Central memory CD8-positive, alpha-beta T cell (primary cell): Measurements from ENCODE around the gene WNT4.
"Not testable (repeated sequence)": the region's sequence is repeated elsewhere in the genome, so short reads cannot be mapped to it uniquely, and the experiment has no call there.

Experiments used
- ATAC-seq: fragments of 150-1000 bp; cut with Tn5 transposase; replicated peaks from 2 replicates; pipeline ENCODE4 v1.10.0; 2022; ENCODE audit warnings: mild to moderate bottlenecking, moderate FRiP score, moderate number of reproducible peaks; ENCODE audit not compliant: poor library complexity, severe bottlenecking; ENCODE audit errors: extremely low read depth
- DNase-seq, 2 donors: peaks; one replicate each; pipeline ENCODE4 v3.0.0; 2021; ENCODE audit warnings: low spot score in 2 of 2
- H3K27ac Mint-ChIP-seq: one replicate; pipeline ENCODE4 v1.8.0; 2022; ENCODE audit warnings: low read depth, mild to moderate bottlenecking, moderate library complexity, mixed read lengths
- H3K27me3 Mint-ChIP-seq: one replicate; pipeline ENCODE4 v1.8.0; 2022; ENCODE audit warnings: mixed read lengths
- H3K36me3 Mint-ChIP-seq: one replicate; pipeline ENCODE4 v1.8.0; 2022; ENCODE audit warnings: mild to moderate bottlenecking, moderate library complexity, mixed read lengths; ENCODE audit not compliant: insufficient read depth
- H3K4me1 Mint-ChIP-seq: one replicate; pipeline ENCODE4 v1.8.0; 2022; ENCODE audit warnings: mixed read lengths
- H3K4me3 Mint-ChIP-seq: one replicate; pipeline ENCODE4 v1.8.0; 2022; ENCODE audit warnings: mild to moderate bottlenecking, moderate library complexity, mixed read lengths
- H3K9me3 Mint-ChIP-seq: one replicate; pipeline ENCODE4 v1.8.0; 2022; ENCODE audit warnings: mixed read lengths

WNT4 gene

DNA sequence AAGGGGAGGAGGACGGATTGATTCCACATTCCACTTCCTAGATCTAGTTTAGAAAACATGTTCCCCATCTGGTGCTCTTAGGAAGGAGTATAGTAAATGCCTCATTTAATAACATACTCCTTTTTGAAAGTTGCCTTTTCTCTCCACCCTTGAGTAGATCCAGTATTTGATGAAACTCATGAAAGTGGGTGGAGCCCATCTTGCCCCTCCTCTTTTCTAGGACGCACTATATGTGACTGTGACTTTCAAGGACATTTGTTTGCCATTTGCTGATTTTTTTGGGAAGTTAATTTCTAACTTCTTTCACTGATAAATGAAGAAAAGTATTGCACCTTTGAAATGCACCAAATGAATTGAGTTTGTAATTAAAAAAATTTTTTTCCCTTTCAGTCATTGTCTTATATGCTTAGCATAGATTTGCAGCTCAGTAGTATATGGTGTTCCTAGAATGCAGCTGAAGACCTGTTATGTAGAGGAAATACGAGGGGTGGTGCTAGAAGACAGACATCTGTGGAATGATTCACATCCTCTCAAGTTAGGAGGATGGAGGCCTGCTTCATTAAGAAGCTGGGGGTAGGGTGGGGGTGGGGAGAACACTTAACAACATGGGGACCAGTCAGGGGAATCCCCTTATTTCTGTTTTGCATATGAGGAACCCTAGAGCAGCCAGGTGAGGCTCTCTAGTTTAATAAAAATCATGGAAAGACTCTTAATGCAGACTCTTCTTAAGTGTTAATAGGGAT lies 50.7 kb downstream of the WNT4 start:
- not testable (repeated sequence) for H3K9me3 Mint-ChIP-seq, DNase-seq, H3K27ac Mint-ChIP-seq, H3K27me3 Mint-ChIP-seq
- ATAC-seq: peak; percentile 75
- Mint-ChIP-seq H3K4me3 (peak overlapping the region; percentile 14), H3K36me3 (peaks cover 85% of the 10 kb centered on the region), H3K4me1 (peaks cover 68% of the 10 kb centered on the region)

DNA sequence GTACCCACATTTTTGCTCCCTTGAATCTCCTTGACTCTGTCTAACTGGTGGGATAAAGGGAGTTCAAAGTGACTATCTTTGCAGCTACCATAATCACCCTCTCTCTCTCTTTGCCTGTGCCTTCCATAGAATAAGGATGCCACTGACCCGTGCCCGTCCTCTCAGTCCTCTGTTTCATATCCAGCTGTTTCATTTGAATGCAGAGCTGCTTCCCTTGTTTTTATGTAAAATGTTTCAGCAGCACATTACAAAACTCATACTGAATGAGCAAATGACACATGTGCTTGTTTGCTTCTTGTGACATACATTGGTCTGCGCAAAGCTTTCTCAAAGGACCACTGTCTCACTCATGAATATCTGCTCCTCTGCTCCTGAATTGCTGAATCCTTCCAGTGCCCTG lies 52.0 kb downstream of the WNT4 start:
- Mint-ChIP-seq H3K4me3 (peak overlapping the region; percentile 68), H3K27me3 (no peaks in the 10 kb centered on the region), H3K36me3 (peaks cover 86% of the 10 kb centered on the region), H3K27ac (peak overlapping the region; percentile 82), H3K4me1 (peaks cover 78% of the 10 kb centered on the region), H3K9me3 (no peaks in the 10 kb centered on the region)
- DNase-seq (no peak), ATAC-seq (no peak)

DNA sequence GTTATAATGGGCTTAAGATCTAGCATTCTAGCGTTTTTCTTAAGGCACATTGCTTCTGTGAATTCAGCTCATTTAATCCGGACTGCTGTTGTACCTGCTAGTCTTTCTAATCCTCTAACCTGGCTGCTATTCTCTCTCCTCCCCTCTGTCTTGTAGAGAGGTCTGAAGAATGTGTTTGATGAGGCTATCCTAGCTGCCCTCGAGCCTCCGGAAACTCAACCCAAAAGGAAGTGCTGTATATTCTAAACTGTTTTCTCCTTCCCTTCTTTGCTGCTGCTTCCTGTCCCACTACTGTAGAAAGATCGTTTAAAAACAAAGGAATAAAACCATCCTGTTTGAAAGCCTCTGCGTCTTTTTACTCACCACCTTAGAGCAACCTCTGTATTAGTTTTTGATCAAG lies 53.1 kb downstream of the WNT4 start:
- peak overlapping the region; percentile 82 for H3K27ac Mint-ChIP-seq
- H3K4me3 Mint-ChIP-seq: peak overlapping the region; percentile 68
- DNase-seq: no peak
- H3K9me3 Mint-ChIP-seq: no peaks in the 10 kb centered on the region
- H3K36me3 Mint-ChIP-seq: peaks cover 84% of the 10 kb centered on the region
- peaks cover 84% of the 10 kb centered on the region for H3K4me1 Mint-ChIP-seq
- H3K27me3 Mint-ChIP-seq: no peaks in the 10 kb centered on the region
- ATAC-seq: no peak

DNA sequence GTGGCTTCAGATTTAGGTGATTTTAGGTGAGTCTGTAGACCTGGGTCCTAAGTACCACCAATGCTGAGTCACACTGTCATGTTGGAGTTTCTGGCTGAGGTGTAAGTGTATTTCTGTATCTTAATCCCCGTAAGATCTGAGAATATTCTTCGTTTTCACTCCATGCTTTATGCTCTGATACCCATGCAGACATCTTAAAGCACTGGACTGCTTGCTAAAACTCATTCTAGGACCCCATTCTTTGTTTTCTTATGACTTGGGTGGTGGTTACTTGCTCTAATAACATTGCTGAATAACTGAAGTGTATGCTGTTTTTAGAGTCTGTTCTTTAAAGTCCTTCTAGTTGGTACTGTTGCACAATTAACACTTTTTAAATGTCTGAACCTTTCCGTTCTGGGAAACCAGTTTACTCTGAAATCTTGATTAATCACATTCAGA lies 53.7 kb downstream of the WNT4 start:
- H3K27me3 Mint-ChIP-seq: no peaks in the 10 kb centered on the region
- H3K4me3 Mint-ChIP-seq: peak overlapping the region; percentile 68
- H3K9me3 Mint-ChIP-seq: no peaks in the 10 kb centered on the region
- H3K36me3 Mint-ChIP-seq: peaks cover 84% of the 10 kb centered on the region
- H3K27ac Mint-ChIP-seq: peak overlapping the region; percentile 87
- DNase-seq (no peak), ATAC-seq (peak; percentile 14)
- peaks cover 86% of the 10 kb centered on the region for H3K4me1 Mint-ChIP-seq

DNA sequence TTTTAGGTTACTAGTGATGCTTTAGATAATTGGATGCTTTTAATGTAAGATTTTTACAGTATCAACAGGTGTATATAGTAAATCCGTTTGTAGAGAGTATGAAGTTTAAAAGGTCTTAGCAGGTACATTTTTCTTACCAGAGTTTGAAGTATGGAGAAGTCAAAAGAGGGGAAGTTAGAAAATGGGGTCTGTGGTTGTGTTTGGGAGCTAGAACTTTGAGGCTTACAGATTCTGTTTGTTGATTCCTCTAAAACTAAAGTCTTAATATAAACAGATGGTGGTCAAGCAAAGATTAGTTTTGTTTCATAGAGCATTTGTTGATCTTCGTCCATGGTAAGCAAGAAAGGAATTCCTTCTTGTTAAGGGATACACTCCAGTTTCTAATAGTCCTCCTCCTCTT lies 54.6 kb downstream of the WNT4 start:
- ATAC-seq: no peak
- no peaks in the 10 kb centered on the region for H3K9me3 Mint-ChIP-seq

DNA sequence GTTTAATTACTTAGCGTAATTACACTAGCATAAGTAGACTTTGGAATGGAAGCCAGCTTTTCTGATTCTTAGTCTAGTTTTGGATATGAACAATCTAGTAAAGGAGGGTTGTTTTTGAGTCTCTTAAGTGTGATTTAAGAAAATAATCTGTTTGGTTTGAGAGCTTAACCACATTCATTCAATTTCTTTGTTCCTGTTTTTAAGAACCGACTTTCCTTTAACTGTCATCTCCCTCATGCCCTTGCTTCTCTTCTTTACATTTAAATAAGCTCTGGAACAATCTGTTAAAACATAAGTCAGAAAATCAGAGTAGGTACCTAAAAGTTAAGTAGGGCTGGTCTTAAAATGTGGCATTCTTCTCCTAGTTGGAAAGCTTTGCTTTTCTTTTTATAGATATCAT lies 62.7 kb downstream of the WNT4 start:
- ATAC-seq: no peak
- Mint-ChIP-seq H3K27me3 (no peaks in the 10 kb centered on the region), H3K36me3 (peaks cover 77% of the 10 kb centered on the region), H3K4me1 (peaks cover 75% of the 10 kb centered on the region), H3K9me3 (no peaks in the 10 kb centered on the region), H3K27ac (peak overlapping the region; percentile 90), H3K4me3 (no peak overlapping the region)
- DNase-seq: no peak

More for the DNA sequence above, 54.6 kb downstream of the WNT4 start:
- no peak for DNase-seq
- Mint-ChIP-seq H3K36me3 (peaks cover 85% of the 10 kb centered on the region), H3K4me3 (peak overlapping the region; percentile 68), H3K27me3 (no peaks in the 10 kb centered on the region), H3K27ac (peak overlapping the region; percentile 87), H3K4me1 (peaks cover 90% of the 10 kb centered on the region)

DNA sequence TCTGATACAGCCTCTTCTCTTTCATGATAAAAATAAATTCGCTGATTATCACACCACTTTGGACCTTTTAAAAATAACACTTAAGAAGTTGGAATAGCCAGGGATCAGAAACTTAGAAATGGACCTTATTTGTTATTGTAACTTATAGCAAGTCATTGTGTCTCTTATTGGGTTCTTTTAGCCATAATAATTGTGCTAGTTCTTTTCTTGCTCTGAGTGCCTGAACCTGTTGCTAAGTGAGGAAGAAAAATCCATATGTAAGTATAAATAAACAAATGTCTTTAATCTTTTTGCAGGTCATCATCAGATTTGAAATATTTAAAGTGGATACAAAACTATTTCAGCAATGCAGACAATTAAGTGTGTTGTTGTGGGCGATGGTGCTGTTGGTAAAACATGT lies 64.8 kb downstream of the WNT4 start:
- peaks cover 73% of the 10 kb centered on the region for H3K4me1 Mint-ChIP-seq
- DNase-seq (no peak), ATAC-seq (no peak)
- H3K36me3 Mint-ChIP-seq: peaks cover 76% of the 10 kb centered on the region
- no peaks in the 10 kb centered on the region for H3K27me3 Mint-ChIP-seq
- H3K9me3 Mint-ChIP-seq: no peaks in the 10 kb centered on the region
- peak overlapping the region; percentile 40 for H3K4me3 Mint-ChIP-seq
- H3K27ac Mint-ChIP-seq: peak overlapping the region; percentile 90

DNA sequence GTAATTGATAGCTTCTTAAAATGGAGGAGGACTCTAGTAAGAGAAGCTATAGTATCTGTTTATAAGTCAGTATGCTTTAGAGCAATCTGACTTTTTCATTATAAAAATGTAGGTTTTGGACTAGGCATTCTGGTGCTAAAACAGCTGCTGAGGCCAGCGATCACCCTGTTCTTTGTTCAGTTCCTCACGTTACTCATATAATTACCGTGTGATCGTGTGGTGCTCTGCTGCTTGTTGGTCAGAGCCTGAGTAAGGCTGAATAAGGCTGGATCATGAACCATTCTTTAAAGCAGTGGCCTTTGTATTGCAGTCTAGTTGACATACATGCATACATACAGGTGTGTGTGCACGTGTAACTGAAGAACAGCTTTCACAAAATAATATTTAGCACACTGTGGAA lies 65.2 kb downstream of the WNT4 start:
- Mint-ChIP-seq H3K27ac (peak overlapping the region; percentile 90), H3K4me3 (peak overlapping the region; percentile 40), H3K9me3 (no peaks in the 10 kb centered on the region), H3K36me3 (peaks cover 78% of the 10 kb centered on the region), H3K27me3 (no peaks in the 10 kb centered on the region), H3K4me1 (peaks cover 73% of the 10 kb centered on the region)
- ATAC-seq (no peak), DNase-seq (no peak)

DNA sequence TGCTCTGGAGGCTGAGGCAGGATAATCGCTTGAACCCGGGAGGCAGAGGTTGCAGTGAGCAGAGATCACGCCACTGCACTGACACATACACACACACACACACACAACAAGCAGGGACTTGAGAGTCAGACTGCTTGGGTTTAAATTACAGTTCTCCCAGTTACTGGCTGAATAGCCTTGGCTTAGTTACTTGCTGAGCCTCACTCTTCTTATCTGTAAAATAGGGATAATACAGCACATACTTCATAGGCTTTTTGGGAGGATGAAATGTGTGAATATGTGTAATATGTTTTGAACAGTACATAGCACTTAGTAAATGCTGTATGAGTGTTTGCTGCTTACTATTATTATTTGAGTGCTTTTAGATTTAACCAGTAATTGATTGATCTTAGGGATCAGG lies 66.6 kb downstream of the WNT4 start:
- Mint-ChIP-seq H3K27me3 (no peaks in the 10 kb centered on the region), H3K36me3 (peaks cover 73% of the 10 kb centered on the region), H3K9me3 (no peaks in the 10 kb centered on the region), H3K4me3 (peak overlapping the region; percentile 63), H3K27ac (peak overlapping the region; percentile 90), H3K4me1 (peaks cover 72% of the 10 kb centered on the region)
- DNase-seq (no peak), ATAC-seq (no peak)

DNA sequence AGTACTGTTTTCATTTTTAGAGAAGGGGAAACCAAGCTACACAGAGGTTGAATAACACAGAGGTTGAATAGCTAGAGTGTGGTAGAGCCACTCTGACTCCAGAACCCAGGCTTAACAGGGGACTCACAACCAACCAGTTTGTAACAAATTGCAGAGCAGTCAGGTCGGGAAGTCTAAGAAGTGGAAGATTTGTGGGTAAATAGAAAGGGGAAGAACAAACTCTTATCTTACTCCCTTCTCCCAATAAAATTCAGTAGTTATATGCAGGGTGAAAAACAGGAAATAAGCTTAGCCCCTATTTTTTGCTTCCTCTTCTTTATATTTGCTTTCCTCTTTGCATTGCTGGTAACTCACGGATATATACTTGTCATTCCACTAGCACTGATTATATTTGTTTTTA lies 67.2 kb downstream of the WNT4 start:
- Mint-ChIP-seq H3K4me1 (peaks cover 69% of the 10 kb centered on the region), H3K36me3 (peaks cover 70% of the 10 kb centered on the region), H3K9me3 (no peaks in the 10 kb centered on the region), H3K27ac (peak overlapping the region; percentile 90), H3K4me3 (peak overlapping the region; percentile 63), H3K27me3 (no peaks in the 10 kb centered on the region)
- DNase-seq: no peak
- ATAC-seq: peak; percentile 31

DNA sequence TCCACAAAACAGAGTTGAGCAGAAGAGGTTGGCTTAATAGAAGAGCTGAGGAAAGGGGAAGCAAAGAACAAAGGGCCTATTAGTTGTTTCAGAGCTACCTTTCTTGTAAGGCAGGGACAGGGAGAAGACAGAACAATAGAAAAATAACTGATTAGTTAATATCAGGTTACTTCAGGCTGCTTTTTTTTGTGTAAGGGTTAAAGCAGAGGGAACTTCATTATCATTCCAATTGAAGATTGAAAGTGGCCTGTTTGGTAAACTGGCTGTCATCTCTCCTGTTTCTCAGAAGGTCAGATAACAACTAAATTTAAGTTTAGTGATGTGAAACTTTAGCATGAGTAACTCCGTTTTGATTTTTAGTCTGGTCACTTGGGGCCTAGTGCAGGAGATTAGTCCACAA lies 68.1 kb downstream of the WNT4 start:
- H3K36me3 Mint-ChIP-seq: peaks cover 69% of the 10 kb centered on the region
- ATAC-seq (no peak), DNase-seq (no peak)
- H3K4me1 Mint-ChIP-seq: peaks cover 71% of the 10 kb centered on the region
- H3K27ac Mint-ChIP-seq: peak overlapping the region; percentile 90
- H3K9me3 Mint-ChIP-seq: no peaks in the 10 kb centered on the region
- no peaks in the 10 kb centered on the region for H3K27me3 Mint-ChIP-seq
- H3K4me3 Mint-ChIP-seq: peak overlapping the region; percentile 43

DNA sequence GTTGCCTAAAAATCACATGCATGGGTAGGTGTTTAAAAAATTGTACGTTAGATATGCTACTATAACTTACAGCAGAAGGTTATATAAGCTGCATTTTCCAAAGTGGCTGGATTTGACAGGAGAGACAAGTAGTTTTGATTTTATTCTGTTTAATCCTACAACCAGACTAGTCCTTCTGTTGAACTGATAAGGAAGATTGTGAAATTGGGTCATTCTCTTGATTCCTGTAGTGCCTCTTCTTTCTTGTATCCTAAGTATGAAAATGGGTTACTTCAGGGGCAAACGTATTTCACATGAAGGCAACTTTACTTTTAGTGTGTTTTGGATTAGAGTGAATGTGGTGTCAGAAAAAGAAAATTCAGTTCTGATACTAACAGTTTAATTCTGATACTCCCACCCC lies 71.4 kb downstream of the WNT4 start:
- H3K27me3 Mint-ChIP-seq: no peaks in the 10 kb centered on the region
- no peak for ATAC-seq
- H3K27ac Mint-ChIP-seq: peak overlapping the region; percentile 79
- H3K36me3 Mint-ChIP-seq: peaks cover 66% of the 10 kb centered on the region
- peaks cover 66% of the 10 kb centered on the region for H3K4me1 Mint-ChIP-seq
- no peaks in the 10 kb centered on the region for H3K9me3 Mint-ChIP-seq
- peak overlapping the region; percentile 33 for H3K4me3 Mint-ChIP-seq
- no peak for DNase-seq
